CD4-positive, alpha-beta T cell treated with Interleukin-2 at 100 ng/mL for 4 hours (primary cell): ENCODE data around the gene DYNLT1.
"Not testable (repeated sequence)": the region's sequence is repeated elsewhere in the genome, so short reads cannot be mapped to it uniquely, and the experiment has no call there.

Experiments used
- DNase-seq: peaks from one replicate; pipeline ENCODE4 v3.0.0-alpha.2; 2020; ENCODE audit warnings: low spot score

Gene DYNLT1

GRCh38 chr6:158663625-158664165 is 19.2 kb upstream of the DYNLT1 start:
- DNase-seq, result no peak

GRCh38 chr6:158662954-158663624 is 18.5 kb upstream of the DYNLT1 start:
- DNase-seq, result no peak

- no peak for DNase-seq
Observed at GRCh38 chr6:158662607-158662953, 18.0 kb upstream of the DYNLT1 start.

GRCh38 chr6:158661156-158661685 is 16.7 kb upstream of the DYNLT1 start:
- no peak for DNase-seq

- DNase-seq, result peak; percentile 68
Observed at GRCh38 chr6:158660333-158660754, 15.8 kb upstream of the DYNLT1 start.

- not testable (repeated sequence) for DNase-seq
Observed at GRCh38 chr6:158656986-158657385, 12.4 kb upstream of the DYNLT1 start.

- no peak for DNase-seq
Observed at GRCh38 chr6:158655569-158656450, 11.3 kb upstream of the DYNLT1 start.

GRCh38 chr6:158654960-158655489 is 10.5 kb upstream of the DYNLT1 start:
- DNase-seq, result no peak

GRCh38 chr6:158654498-158654897 is 10.0 kb upstream of the DYNLT1 start:
- no peak for DNase-seq

- peak; percentile 93 for DNase-seq
Observed at GRCh38 chr6:158653577-158654354, 9.2 kb upstream of the DYNLT1 start.

- DNase-seq, result not testable (repeated sequence)
Observed at GRCh38 chr6:158651981-158652737, 7.6 kb upstream of the DYNLT1 start.

GRCh38 chr6:158649289-158650143 is 5.0 kb upstream of the DYNLT1 start, which contains the start of gene SYTL3:
SYTL3 (plus strand) TSS chr6:158650054; CDS start chr6:158663269, 13,215 bp downstream.
- DNase-seq, result peak; percentile 87

GRCh38 chr6:158648682-158649131 is 4.2 kb upstream of the DYNLT1 start:
- DNase-seq, result no peak

GRCh38 chr6:158647501-158647900 is 3.0 kb upstream of the DYNLT1 start:
- no peak for DNase-seq

GRCh38 chr6:158646023-158646910 is 1.7 kb upstream of the DYNLT1 start:
- DNase-seq, result no peak

GRCh38 chr6:158645064-158646022 is 800 bp upstream of the DYNLT1 start:
- DNase-seq, result peak; percentile 36

- DNase-seq, result no peak
Observed at GRCh38 chr6:158643836-158644230, 710 bp downstream of the DYNLT1 start.
